ENCODE data around the gene EDC4. TPM values are rescaled to one million over a fixed set of nuclear protein-coding genes. Genes with fewer than 3 reads are reported as not detected.
"Not testable (repeated sequence)": the region's sequence is repeated elsewhere in the genome, so short reads cannot be mapped to it uniquely, and the experiment has no call there.

EDC4 gene
- total RNA-seq, 1 donor from 2014 or later: 75.4 TPM

GRCh38 chr16:67862623-67863583 is 9.9 kb upstream of the EDC4 start:
- Mint-ChIP-seq H3K4me3 (ENCODE audit: unreplicated experiment) (peak overlapping the region; percentile 9), H3K27ac (ENCODE audit: unreplicated experiment) (peak overlapping the region; percentile 68), H3K9me3 (ENCODE audit: unreplicated experiment) (no peaks in the 10 kb centered on the region), H3K27me3 (ENCODE audit: unreplicated experiment) (no peaks in the 10 kb centered on the region), H3K36me3 (ENCODE audit: unreplicated experiment) (peaks cover 12% of the 10 kb centered on the region), H3K4me1 (ENCODE audit: unreplicated experiment) (peaks cover 28% of the 10 kb centered on the region)
- no peak for DNase-seq (ENCODE audit: extremely low spot score, unreplicated experiment)
- no peak for TF ChIP-seq CTCF (IDR thresholded peaks at IDR 0.05)

- peaks cover 14% of the 10 kb centered on the region for H3K36me3 Mint-ChIP-seq (ENCODE audit: unreplicated experiment)
- H3K27me3 Mint-ChIP-seq (ENCODE audit: unreplicated experiment); H3K4me3 Mint-ChIP-seq (ENCODE audit: unreplicated experiment); DNase-seq (ENCODE audit: extremely low spot score, unreplicated experiment); H3K9me3 Mint-ChIP-seq (ENCODE audit: unreplicated experiment): not testable (repeated sequence)
- peaks cover 26% of the 10 kb centered on the region for H3K4me1 Mint-ChIP-seq (ENCODE audit: unreplicated experiment)
- H3K27ac Mint-ChIP-seq (ENCODE audit: unreplicated experiment): peak overlapping the region; percentile 62
These were observed 8.8 kb upstream of the EDC4 start for GRCh38 chr16:67864044-67864443.

- Mint-ChIP-seq H3K9me3 (ENCODE audit: unreplicated experiment) (no peaks in the 10 kb centered on the region), H3K36me3 (ENCODE audit: unreplicated experiment) (peaks cover 14% of the 10 kb centered on the region), H3K4me1 (ENCODE audit: unreplicated experiment) (peaks cover 26% of the 10 kb centered on the region), H3K27ac (ENCODE audit: unreplicated experiment) (peak overlapping the region; percentile 60), H3K27me3 (ENCODE audit: unreplicated experiment) (no peaks in the 10 kb centered on the region), H3K4me3 (ENCODE audit: unreplicated experiment) (no peak overlapping the region)
- DNase-seq (ENCODE audit: extremely low spot score, unreplicated experiment): no peak
- no peak for TF ChIP-seq CTCF (IDR thresholded peaks at IDR 0.05)
These were observed 8.3 kb upstream of the EDC4 start for GRCh38 chr16:67864594-67864993.

GRCh38 chr16:67865318-67865717 is 7.5 kb upstream of the EDC4 start:
- Mint-ChIP-seq H3K36me3 (ENCODE audit: unreplicated experiment) (peaks cover 20% of the 10 kb centered on the region), H3K4me1 (ENCODE audit: unreplicated experiment) (peaks cover 26% of the 10 kb centered on the region), H3K4me3 (ENCODE audit: unreplicated experiment) (no peak overlapping the region), H3K27ac (ENCODE audit: unreplicated experiment) (no peak overlapping the region), H3K27me3 (ENCODE audit: unreplicated experiment) (no peaks in the 10 kb centered on the region), H3K9me3 (ENCODE audit: unreplicated experiment) (no peaks in the 10 kb centered on the region)
- DNase-seq (ENCODE audit: extremely low spot score, unreplicated experiment): no peak
- peak; percentile 39 for TF ChIP-seq CTCF (IDR thresholded peaks at IDR 0.05)

GRCh38 chr16:67868290-67868689 is 4.6 kb upstream of the EDC4 start:
- TF ChIP-seq CTCF (IDR thresholded peaks at IDR 0.05): no peak
- Mint-ChIP-seq H3K27me3 (ENCODE audit: unreplicated experiment) (no peaks in the 10 kb centered on the region), H3K4me1 (ENCODE audit: unreplicated experiment) (peaks cover 10% of the 10 kb centered on the region), H3K9me3 (ENCODE audit: unreplicated experiment) (no peaks in the 10 kb centered on the region), H3K4me3 (ENCODE audit: unreplicated experiment) (no peak overlapping the region), H3K27ac (ENCODE audit: unreplicated experiment) (no peak overlapping the region), H3K36me3 (ENCODE audit: unreplicated experiment) (peaks cover 25% of the 10 kb centered on the region)
- no peak for DNase-seq (ENCODE audit: extremely low spot score, unreplicated experiment)
